HepG2 (cell line): ENCODE data around the gene MN1. TPM values are rescaled to one million over a fixed set of nuclear protein-coding genes. Genes with fewer than 3 reads are reported as not detected.

Source experiments
- ATAC-seq: fragments of 200-7000 bp; cut with Tn5 transposase; 3 replicates; pipeline ENCODE4 v1.9.1; 2020; ENCODE audit warnings: mild to moderate bottlenecking, moderate library complexity
- BruUV-seq: library from RNA; stranded (reverse); fragments of 400-500 nt; replicated peaks from 2 replicates; lab custom pipeline; 2021; lab: Mats Ljungman, UMichigan
- CTCF ChIA-PET: fragments of 300-600 bp; formaldehyde crosslinking; extraction: SDS; loops from one replicate; lab custom pipeline; 2021; ENCODE audit warnings: low total read pairs, inconsistent platforms, low intra/inter-chr PET ratio; lab: Yijun Ruan, JAX
- POLR2A ChIA-PET: fragments of 350-600 bp; sonication (Branson Sonifier 250); formaldehyde crosslinking; loops from one replicate; lab custom pipeline; 2020; ENCODE audit warnings: antibody characterized with exemption, inconsistent platforms; lab: Yijun Ruan, JAX
- DNase-seq: peaks from one replicate; pipeline ENCODE4 v3.0.0-alpha.2; 2015; ENCODE audit warnings: low spot score
- FAIRE-seq: peaks from 3 replicates; lab custom pipeline; 2011; peaks lifted over from hg19 to GRCh38; lab: Jason Lieb, UNC
- H2AFZ ChIP-seq: one replicate; pipeline ENCODE4 v1.6.1; 2011; ENCODE audit warnings: low read length, inconsistent platforms
- H3K27ac ChIP-seq: fragments of 300-600 bp; 3 replicates; pipeline ENCODE4 v1.8.0; 2011; ENCODE audit warnings: mixed run types, mild to moderate bottlenecking, mixed read lengths, low read length, inconsistent platforms; ENCODE audit not compliant: insufficient read depth; ENCODE audit errors: extremely low read length
- H3K27me3 ChIP-seq, 2 experiments: fragments of 200-600 bp in 1 of 2; 2 replicates in 1 of 2; 3 replicates in 1 of 2; pipeline versions ENCODE4 v1.6.0 to v1.8.0; 2011; ENCODE audit warnings: low read length in 2 of 2, mild to moderate bottlenecking in 2 of 2, moderate library complexity in 2 of 2, inconsistent platforms in 1 of 2; ENCODE audit not compliant: insufficient read depth in 2 of 2, control insufficient read depth in 1 of 2
- H3K36me3 ChIP-seq, 2 experiments: fragments of 200-600 bp in 1 of 2; replicated peaks in 1 of 2; 2 replicates in 1 of 2; 3 replicates in 1 of 2; pipeline versions ENCODE4 v1.5.1 to v1.8.0; 2011; ENCODE audit warnings: low read length in 2 of 2, inconsistent platforms in 1 of 2; ENCODE audit not compliant: insufficient read depth in 2 of 2, control insufficient read depth in 1 of 2
- H3K4me1 ChIP-seq: 2 replicates; pipeline ENCODE4 v1.5.1; 2012; ENCODE audit warnings: low read length, inconsistent platforms; ENCODE audit not compliant: insufficient read depth
- H3K4me2 ChIP-seq: 2 replicates; pipeline ENCODE4 v1.6.0; 2011; ENCODE audit warnings: low read depth, low read length, inconsistent platforms
- H3K4me3 ChIP-seq, 3 experiments: fragments of 200-600 bp in 1 of 3; sonication (generic), shearing (Covaris generic) in 1 of 3; replicated peaks in 1 of 3; 2 replicates each; pipeline ENCODE4 v1.5.1; 2011 to 2016; ENCODE audit warnings: low read length in 3 of 3, inconsistent platforms in 2 of 3, low read depth in 2 of 3, mild to moderate bottlenecking in 2 of 3, control low read depth in 1 of 3, mixed read lengths in 1 of 3; ENCODE audit not compliant: insufficient read depth in 1 of 3
- H3K79me2 ChIP-seq: one replicate; pipeline ENCODE4 v1.6.1; 2011; ENCODE audit warnings: low read length, inconsistent platforms; ENCODE audit not compliant: insufficient read depth
- H3K9ac ChIP-seq: 2 replicates; pipeline ENCODE4 v1.6.0; 2011; ENCODE audit warnings: mild to moderate bottlenecking, low read depth, low read length, inconsistent platforms; ENCODE audit not compliant: insufficient read depth
- H3K9me3 ChIP-seq: 2 replicates; pipeline ENCODE4 v1.5.1; 2012; ENCODE audit warnings: mild to moderate bottlenecking, low read length
- H4K20me1 ChIP-seq: 2 replicates; pipeline ENCODE4 v1.6.0; 2011; ENCODE audit warnings: inconsistent platforms, mild to moderate bottlenecking, low read length, moderate library complexity; ENCODE audit not compliant: insufficient read depth
- E2F1 ChIP-seq: sonication (generic); formaldehyde crosslinking; IDR thresholded peaks from 2 replicates; pipeline ENCODE4 v1.5.0; 2020; ENCODE audit warnings: missing genetic modification reagents
- HIC2 ChIP-seq: sonication (generic); formaldehyde crosslinking; IDR thresholded peaks from 2 replicates; pipeline ENCODE4 v1.9.0; 2022; ENCODE audit warnings: low read depth, missing genetic modification reagents
- MATR3 ChIP-seq: sonication (generic); formaldehyde crosslinking; IDR thresholded peaks from 2 replicates; pipeline ENCODE4 v1.4.0; 2020; ENCODE audit warnings: missing genetic modification reagents
- NR0B2 ChIP-seq: sonication (generic); formaldehyde crosslinking; IDR thresholded peaks from 2 replicates; pipeline ENCODE4 v1.4.0; 2020; ENCODE audit warnings: mild to moderate bottlenecking, missing genetic modification reagents
- ZNF251 ChIP-seq: sonication (generic); formaldehyde crosslinking; IDR thresholded peaks from 2 replicates; pipeline ENCODE4 v1.9.0; 2021; ENCODE audit warnings: mild to moderate bottlenecking, missing genetic modification reagents
- ZNF629 ChIP-seq: sonication (generic); formaldehyde crosslinking; conservative IDR thresholded peaks from 2 replicates; pipeline ENCODE4 v1.5.0; 2020; ENCODE audit warnings: missing genetic modification reagents
- ZNF639 ChIP-seq: conservative IDR thresholded peaks from 2 replicates; pipeline ENCODE4 v1.6.1; 2018; ENCODE audit warnings: missing genetic modification reagents
- WGBS: methylation state at CpG from one replicate; pipeline ENCODE4 v1.1.6; 2017; ENCODE audit warnings: low lambda C conversion rate; 5-methylcytosine and 5-hydroxymethylcytosine counted together
- in situ Hi-C: cut with HindIII; loops from 2 replicates; pipeline ENCODE4 v1.10.0; 2017; ENCODE audit warnings: low pct_unique_long_range_greater_than_20kb; ENCODE audit not compliant: extremely low pct_ligation_motif_present
- intact Hi-C: fragments of 100-400 bp; cut with micrococcal nuclease; formaldehyde crosslinking; loops from one replicate; pipeline ENCODE4 v1.10.0; 2022; ENCODE audit not compliant: unreplicated experiment
- polyA plus RNA-seq, 8 experiments: library from polyadenylated mRNA; depleted of rRNA in 3 of 8; stranded (reverse) in 7 of 8; unstranded in 1 of 8; fragments of >200 nt; fragmentation: Illumina TruSeq in 4 of 8; extraction: Trizol in 4 of 8; gene quantifications; 2 replicates each; pipeline versions ENCODE4 v1.2.1 to v1.2.3, GENCODE V29; 2011 to 2016; ENCODE audit warnings: low read depth in 4 of 8, missing spikeins in 1 of 8, mixed read lengths in 1 of 8; ENCODE audit not compliant: insufficient read depth in 1 of 8
- total RNA-seq, 5 experiments: library from RNA; depleted of rRNA; stranded (reverse); fragments of >200 nt; fragmentation: Illumina TruSeq; extraction: Trizol; gene quantifications; 2 replicates each; pipeline ENCODE4 v1.2.3, GENCODE V29; 2016; ENCODE audit warnings: low read depth in 1 of 5

Gene MN1
- total and polyA plus RNA-seq, 2 of the 13 experiments (the other 11 are each of a cell fraction or from before 2014, with no cell fraction given), result 0.01 TPM; not detected in 1

GRCh38 chr22:27755521-27756211, 45.9 kb downstream of the MN1 start (continued):
- TF ChIP-seq HIC2 (no peak), NR0B2 (CRISPR knock-in tag) (no peak), ZNF639 (CRISPR knock-in tag) (no peak)

GRCh38 chr22:27754888-27755480, 46.6 kb downstream of the MN1 start:
- DNase-seq, result no peak
- no peak for TF ChIP-seq MATR3 (CRISPR knock-in tag)
- TF ChIP-seq ZNF251 (CRISPR knock-in tag), result no peak
- no peak for TF ChIP-seq E2F1
- TF ChIP-seq ZNF629 (CRISPR knock-in tag), result peak; percentile 79
- H3K4me2 ChIP-seq, result no peak overlapping the region
- H3K9ac ChIP-seq, result no peak overlapping the region
- no CpG with 5 or more reads among the region's 8 CpGs for WGBS
- FAIRE-seq, result no peak
- no peak overlapping the region for H2AFZ ChIP-seq
- no peaks in the 10 kb centered on the region for H3K79me2 ChIP-seq
- no peak overlapping the region for H3K27ac ChIP-seq
- H3K9me3 ChIP-seq, result no peaks in the 10 kb centered on the region
- H3K27me3 ChIP-seq, result peaks cover 0 to 17% of the 10 kb centered on the region in 2 experiments; a peak in 2 of 5 replicates
- ATAC-seq, result no peak
- in situ Hi-C loops, result no loop called here
- H4K20me1 ChIP-seq, result no peaks in the 10 kb centered on the region
- no peak overlapping the region for H3K4me3 ChIP-seq
- intact Hi-C loops, result no loop called here
- H3K36me3 ChIP-seq, result no peaks in the 10 kb centered on the region
- peaks cover 22% of the 10 kb centered on the region for H3K4me1 ChIP-seq
- no TSS peak for BruUV-seq
- ChIA-PET POLR2A (no interaction called here), CTCF (no interaction called here)
